ENCODE measurements around the gene CFAP46. TPM values are rescaled to one million over a fixed set of nuclear protein-coding genes. Genes with fewer than 3 reads are reported as not detected.

CFAP46 gene
- total and polyA plus RNA-seq, 4 donors, result 0.33 to 0.59 (median 0.42) TPM

DNA sequence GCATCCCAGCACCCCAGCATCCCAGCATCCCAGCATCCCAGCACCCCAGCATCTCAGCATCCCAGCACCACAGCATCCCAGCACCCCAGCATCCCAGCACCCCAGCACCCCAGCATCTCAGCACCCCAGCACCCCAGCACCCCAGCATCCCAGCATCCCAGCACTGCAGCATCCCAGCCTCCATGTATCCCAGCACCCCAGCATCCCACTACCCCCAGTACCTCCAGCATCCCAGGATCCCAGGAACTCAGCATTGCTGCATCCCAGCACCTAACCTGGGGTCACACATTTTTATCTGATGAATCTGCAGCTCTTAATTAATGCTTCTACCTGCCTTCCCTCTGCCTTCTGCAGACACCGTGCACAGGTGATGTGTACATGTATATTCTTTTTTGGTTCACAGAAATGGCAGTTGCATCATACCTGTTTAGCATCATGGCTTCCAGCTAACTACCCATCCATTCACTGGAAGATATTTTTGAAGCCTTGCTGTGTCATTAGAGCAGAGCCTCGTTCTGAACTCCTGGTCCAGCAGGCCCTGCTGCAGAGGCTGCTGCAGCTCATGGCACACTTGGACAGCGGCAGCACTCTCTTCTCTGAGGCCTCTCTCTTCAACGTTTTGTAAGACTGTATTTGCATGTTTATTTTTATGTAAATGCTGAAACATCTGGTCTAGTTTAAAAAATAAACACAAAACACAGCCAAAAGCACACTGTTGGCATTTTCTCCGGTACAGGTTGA, 4.6 kb upstream of the CFAP46 start:
- Histone ChIP-seq H3K4me3 (ENCODE audit: low read depth in 1 of 3, low read length in 3 of 3) (no peak overlapping the region), H3K27ac (ENCODE audit: low read depth in 1 of 2, low read length in 2 of 2) (no peak overlapping the region), H3K27me3 (ENCODE audit: control insufficient read depth in 4 of 4, insufficient read depth in 4 of 4, low read length in 3 of 4) (peaks cover 0 to 8% (median 1%) of the 10 kb centered on the region in 4 donors), H3K9me3 (ENCODE audit: control insufficient read depth in 4 of 4, low read length in 3 of 4) (no peaks in the 10 kb centered on the region), H3K9ac (ENCODE audit: low read depth in 1 of 2, low read length in 2 of 2) (no peak overlapping the region), H3K4me1 (ENCODE audit: control insufficient read depth in 4 of 4, insufficient read depth in 4 of 4, low read length in 3 of 4) (peaks cover 0 to 8% (median 2%) of the 10 kb centered on the region in 4 donors), H3K36me3 (ENCODE audit: control insufficient read depth in 4 of 4, insufficient read depth in 3 of 4, low read depth in 1 of 4, low read length in 3 of 4) (no peaks in the 10 kb centered on the region)
- no peak for DNase-seq (ENCODE audit: low spot score)
- TF ChIP-seq GABPA (IDR thresholded peaks at IDR 0.05 in 1 of 2, conservative IDR thresholded peaks at IDR 0.05 in 1 of 2), result no peak
- TF ChIP-seq FOXA2 (IDR thresholded peaks at IDR 0.05), result no peak
- TF ChIP-seq RAD21 (IDR thresholded peaks at IDR 0.05), result no peak
- no peak for TF ChIP-seq HNF4G (IDR thresholded peaks at IDR 0.05)
- TF ChIP-seq RXRA (IDR thresholded peaks at IDR 0.05), result no peak
- no peak for TF ChIP-seq SP1 (IDR thresholded peaks at IDR 0.05)
- no peak for TF ChIP-seq YY1 (IDR thresholded peaks at IDR 0.05)
- no peak for TF ChIP-seq HNF4A (conservative IDR thresholded peaks at IDR 0.05)
- TF ChIP-seq CTCF (IDR thresholded peaks at IDR 0.05; ENCODE audit: low read depth, low read length, missing input control), result no peak
- TF ChIP-seq NR2F2 (IDR thresholded peaks at IDR 0.05), result no peak
- TF ChIP-seq JUND (IDR thresholded peaks at IDR 0.05), result no peak
- no peak for TF ChIP-seq FOXA1 (IDR thresholded peaks at IDR 0.05)
- TF ChIP-seq, protein P1, sequence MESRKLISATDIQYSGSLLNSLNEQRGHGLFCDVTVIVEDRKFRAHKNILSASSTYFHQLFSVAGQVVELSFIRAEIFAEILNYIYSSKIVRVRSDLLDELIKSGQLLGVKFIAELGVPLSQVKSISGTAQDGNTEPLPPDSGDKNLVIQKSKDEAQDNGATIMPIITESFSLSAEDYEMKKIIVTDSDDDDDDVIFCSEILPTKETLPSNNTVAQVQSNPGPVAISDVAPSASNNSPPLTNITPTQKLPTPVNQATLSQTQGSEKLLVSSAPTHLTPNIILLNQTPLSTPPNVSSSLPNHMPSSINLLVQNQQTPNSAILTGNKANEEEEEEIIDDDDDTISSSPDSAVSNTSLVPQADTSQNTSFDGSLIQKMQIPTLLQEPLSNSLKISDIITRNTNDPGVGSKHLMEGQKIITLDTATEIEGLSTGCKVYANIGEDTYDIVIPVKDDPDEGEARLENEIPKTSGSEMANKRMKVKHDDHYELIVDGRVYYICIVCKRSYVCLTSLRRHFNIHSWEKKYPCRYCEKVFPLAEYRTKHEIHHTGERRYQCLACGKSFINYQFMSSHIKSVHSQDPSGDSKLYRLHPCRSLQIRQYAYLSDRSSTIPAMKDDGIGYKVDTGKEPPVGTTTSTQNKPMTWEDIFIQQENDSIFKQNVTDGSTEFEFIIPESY (IDR thresholded peaks at IDR 0.05), result no peak
- no peak for TF ChIP-seq REST (IDR thresholded peaks at IDR 0.05)
- no peak for TF ChIP-seq MAX (IDR thresholded peaks at IDR 0.05)
- TF ChIP-seq TAF1 (conservative IDR thresholded peaks at IDR 0.05), result no peak
- 50% methylated on average over 5 of the region's 5 CpGs for WGBS

All from liver (tissue), 9 donors.